BLaER1 (cell line): Measurements from ENCODE around the gene TBC1D22A.

ENCODE experiments used
- H3K27ac ChIP-seq: shearing (Covaris generic); formaldehyde crosslinking; 2 replicates; pipeline ENCODE4 v1.8.1; 2022
- H3K27me3 ChIP-seq: shearing (Covaris generic); formaldehyde crosslinking; 2 replicates; pipeline ENCODE4 v1.8.1; 2022
- H3K36me3 ChIP-seq: shearing (Covaris generic); formaldehyde crosslinking; 2 replicates; pipeline ENCODE4 v1.8.1; 2022
- H3K4me1 ChIP-seq: shearing (Covaris generic); formaldehyde crosslinking; 2 replicates; pipeline ENCODE4 v1.8.1; 2022
- H3K4me2 ChIP-seq: shearing (Covaris generic); formaldehyde crosslinking; 2 replicates; pipeline ENCODE4 v1.8.1; 2022
- H3K4me3 ChIP-seq: shearing (Covaris generic); formaldehyde crosslinking; 2 replicates; pipeline ENCODE4 v1.8.1; 2022
- H3K9ac ChIP-seq: shearing (Covaris generic); formaldehyde crosslinking; 2 replicates; pipeline ENCODE4 v1.8.1; 2022
- H3K9me3 ChIP-seq: shearing (Covaris generic); formaldehyde crosslinking; 2 replicates; pipeline ENCODE4 v1.8.1; 2022
- H4K20me1 ChIP-seq: shearing (Covaris generic); formaldehyde crosslinking; 2 replicates; pipeline ENCODE4 v1.8.1; 2022
- Cebpa-rat ChIP-seq: shearing (Covaris generic); IDR thresholded peaks from 2 replicates; pipeline ENCODE4 v1.8.1; 2022

Gene TBC1D22A

DNA sequence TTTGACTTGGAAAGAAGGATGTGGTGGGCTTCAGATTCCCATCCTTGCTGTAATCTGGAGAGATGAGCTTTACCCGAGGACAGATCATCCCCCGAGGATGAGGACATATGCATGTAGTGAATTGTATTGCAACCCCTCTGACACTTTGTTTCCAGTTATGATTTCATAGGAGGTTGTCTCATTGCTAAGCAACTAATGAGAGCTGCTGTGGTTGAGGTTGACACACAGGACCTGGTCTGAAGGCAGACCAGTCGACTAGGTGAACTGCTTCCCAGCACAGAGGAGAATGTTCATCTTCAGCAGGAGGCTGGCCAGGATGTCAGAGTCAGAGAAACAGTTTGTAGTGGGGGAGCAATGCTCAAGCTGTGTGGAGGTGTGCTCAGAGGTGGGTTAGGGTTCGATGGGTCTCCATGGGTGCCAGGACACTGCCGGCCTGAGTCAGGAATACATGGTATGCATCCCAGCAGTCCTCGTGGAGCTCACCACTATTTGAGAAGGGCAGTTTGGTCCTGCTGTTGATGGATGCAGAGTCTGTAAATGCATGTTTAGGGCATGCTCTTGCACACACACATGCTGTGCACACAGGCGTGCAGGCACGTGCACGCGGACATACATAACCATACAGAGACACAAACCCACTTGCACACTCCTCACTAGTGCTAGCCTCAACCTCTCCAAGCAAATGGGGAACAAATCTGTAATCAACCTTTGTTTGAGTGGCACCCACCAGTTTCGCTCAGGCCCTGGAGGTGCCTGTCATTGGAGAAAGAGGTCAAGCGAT, 153.7 kb downstream of the TBC1D22A start:
- Histone ChIP-seq H3K9me3 (peaks cover 8% of the 10 kb centered on the region), H3K9ac (no peak overlapping the region), H3K4me2 (no peak overlapping the region), H3K27me3 (no peaks in the 10 kb centered on the region), H3K36me3 (peaks cover 96% of the 10 kb centered on the region), H3K4me3 (no peak overlapping the region), H3K4me1 (no peaks in the 10 kb centered on the region), H4K20me1 (peaks cover 34% of the 10 kb centered on the region; the same call in 1 of the 2 replicates), H3K27ac (no peak overlapping the region)
- no peak for TF ChIP-seq Cebpa-rat

DNA sequence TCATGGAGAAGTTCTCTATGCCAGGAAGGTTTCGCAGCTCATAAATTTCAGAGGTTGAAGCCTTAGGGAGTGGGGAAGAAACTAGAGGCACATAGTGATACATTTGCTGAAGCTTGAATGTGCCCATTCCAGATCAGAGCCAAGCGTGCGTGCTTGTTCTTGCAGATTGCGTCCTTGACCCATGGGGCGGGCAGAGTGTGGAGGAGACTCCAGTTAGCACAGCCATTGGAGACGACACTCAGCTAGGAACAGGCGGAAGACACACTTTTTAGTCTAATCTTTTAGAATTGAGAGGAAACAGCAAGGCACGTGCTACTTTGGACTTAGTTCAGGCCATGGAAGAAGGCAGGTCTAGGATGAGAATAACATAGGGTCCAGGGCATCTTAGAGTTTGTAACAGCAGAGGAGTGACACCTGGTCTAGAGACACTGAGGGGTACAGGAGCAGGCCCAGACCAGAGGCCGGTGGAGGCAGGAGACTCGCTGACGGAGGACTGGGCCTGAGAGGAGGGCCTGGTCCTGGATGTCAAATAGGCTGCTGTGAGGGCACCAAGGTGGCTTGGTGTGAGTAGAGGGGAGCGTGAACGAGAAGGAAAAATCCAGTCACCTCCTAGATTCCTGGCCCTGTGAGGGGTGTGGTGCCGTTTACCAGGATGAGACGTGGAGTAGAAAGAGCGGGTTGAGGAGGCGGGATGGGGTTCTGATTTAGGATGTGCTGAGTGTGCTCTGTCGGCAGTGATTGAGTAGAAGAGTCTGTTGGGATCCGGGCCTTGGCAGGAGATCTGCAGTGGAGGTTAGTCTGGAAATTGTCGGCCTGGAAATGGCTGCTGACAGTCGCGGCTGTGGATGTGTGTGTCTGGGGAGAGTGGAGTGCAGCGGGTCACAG, 154.7 kb downstream of the TBC1D22A start:
- H3K27ac ChIP-seq: no peak overlapping the region
- no peak for TF ChIP-seq Cebpa-rat
- no peak overlapping the region for H3K4me2 ChIP-seq
- no peaks in the 10 kb centered on the region for H3K27me3 ChIP-seq
- peaks cover 96% of the 10 kb centered on the region for H3K36me3 ChIP-seq
- H4K20me1 ChIP-seq: peaks cover 29% of the 10 kb centered on the region; the same call in 1 of the 2 replicates
- H3K9me3 ChIP-seq: peaks cover 18% of the 10 kb centered on the region
- H3K4me3 ChIP-seq: no peak overlapping the region
- no peak overlapping the region for H3K9ac ChIP-seq
- H3K4me1 ChIP-seq: no peaks in the 10 kb centered on the region

GRCh38 chr22:46917771-46918101, 155.3 kb downstream of the TBC1D22A start:
- Histone ChIP-seq H4K20me1 (peaks cover 32% of the 10 kb centered on the region; the same call in 1 of the 2 replicates), H3K4me2 (no peak overlapping the region), H3K9ac (no peak overlapping the region), H3K9me3 (peaks cover 20% of the 10 kb centered on the region), H3K27me3 (no peaks in the 10 kb centered on the region), H3K27ac (no peak overlapping the region), H3K36me3 (peaks cover 92% of the 10 kb centered on the region), H3K4me1 (peaks cover 3% of the 10 kb centered on the region; the same call in 1 of the 2 replicates), H3K4me3 (no peak overlapping the region)
- no peak for TF ChIP-seq Cebpa-rat

DNA sequence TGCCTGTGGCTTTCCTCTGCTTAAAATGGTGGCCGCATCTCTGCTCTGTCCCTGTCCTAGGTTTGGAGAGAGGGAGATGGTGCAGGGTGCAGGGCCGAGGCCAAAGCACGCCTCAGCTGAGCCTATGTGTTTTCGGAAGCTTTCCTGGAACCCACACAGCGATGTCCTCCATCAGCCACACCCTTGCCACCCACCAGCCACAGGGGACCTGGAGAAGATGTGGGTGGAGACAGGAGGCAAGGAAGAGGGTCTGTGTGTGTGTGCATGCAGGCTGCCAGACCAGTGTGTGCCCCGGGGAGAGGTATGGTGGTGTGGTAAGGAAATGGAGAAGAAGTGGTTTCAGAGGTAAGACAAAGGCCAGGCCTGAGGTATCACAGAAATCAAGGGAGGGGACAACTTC, 155.7 kb downstream of the TBC1D22A start:
- H4K20me1 ChIP-seq: peaks cover 37% of the 10 kb centered on the region; the same call in 1 of the 2 replicates
- H3K4me3 ChIP-seq: no peak overlapping the region
- H3K4me2 ChIP-seq: no peak overlapping the region
- peaks cover 8% of the 10 kb centered on the region; the same call in 1 of the 2 replicates for H3K4me1 ChIP-seq
- no peak overlapping the region for H3K27ac ChIP-seq
- H3K36me3 ChIP-seq: peaks cover 93% of the 10 kb centered on the region
- no peak for TF ChIP-seq Cebpa-rat
- peaks cover 20% of the 10 kb centered on the region for H3K9me3 ChIP-seq
- H3K27me3 ChIP-seq: no peaks in the 10 kb centered on the region
- no peak overlapping the region for H3K9ac ChIP-seq

- peaks cover 68% of the 10 kb centered on the region for H3K36me3 ChIP-seq
- no peaks in the 10 kb centered on the region for H3K27me3 ChIP-seq
Measured at GRCh38 chr22:46922037-46922436, 159.6 kb downstream of the TBC1D22A start.

GRCh38 chr22:46923394-46923793, 160.9 kb downstream of the TBC1D22A start:
- peaks cover 55% of the 10 kb centered on the region for H3K36me3 ChIP-seq
- H3K27ac ChIP-seq: no peak overlapping the region
- no peaks in the 10 kb centered on the region for H3K27me3 ChIP-seq

More at GRCh38 chr22:46922037-46922436, 159.6 kb downstream of the TBC1D22A start:
- Histone ChIP-seq H3K4me1 (peaks cover 9% of the 10 kb centered on the region; the same call in 1 of the 2 replicates), H4K20me1 (peaks cover 25% of the 10 kb centered on the region; the same call in 1 of the 2 replicates), H3K27ac (no peak overlapping the region), H3K4me2 (no peak overlapping the region), H3K9me3 (peaks cover 20% of the 10 kb centered on the region), H3K4me3 (no peak overlapping the region), H3K9ac (no peak overlapping the region)
- no peak for TF ChIP-seq Cebpa-rat

DNA sequence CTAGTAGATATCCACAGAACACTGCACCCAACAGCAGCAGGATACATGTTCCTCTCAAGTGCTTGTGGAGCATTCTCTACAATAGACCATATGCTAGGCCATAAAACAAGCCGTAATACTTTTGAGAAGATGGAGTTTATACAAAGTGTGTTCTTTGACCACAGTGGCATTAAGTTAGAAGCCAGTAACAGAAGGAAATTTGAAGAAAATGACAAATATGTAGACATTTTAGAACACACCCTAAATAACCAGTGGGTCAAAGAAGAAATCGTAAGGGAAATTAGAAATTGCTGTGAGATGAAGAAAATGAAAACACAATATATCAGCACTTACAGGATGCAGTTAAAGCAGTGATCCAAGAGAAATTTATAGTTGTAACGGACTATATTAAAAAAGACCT, 163.4 kb downstream of the TBC1D22A start:
- Histone ChIP-seq H3K36me3 (peaks cover 48% of the 10 kb centered on the region), H3K27ac (no peak overlapping the region), H3K4me3 (no peak overlapping the region), H3K9ac (no peak overlapping the region), H4K20me1 (peaks cover 12% of the 10 kb centered on the region; the same call in 1 of the 2 replicates), H3K4me1 (peaks cover 9% of the 10 kb centered on the region; the same call in 1 of the 2 replicates), H3K9me3 (peaks cover 14% of the 10 kb centered on the region), H3K4me2 (no peak overlapping the region), H3K27me3 (no peaks in the 10 kb centered on the region)
- no peak for TF ChIP-seq Cebpa-rat

More at GRCh38 chr22:46923394-46923793, 160.9 kb downstream of the TBC1D22A start:
- Histone ChIP-seq H3K4me1 (peaks cover 9% of the 10 kb centered on the region; the same call in 1 of the 2 replicates), H3K9ac (no peak overlapping the region), H3K4me2 (no peak overlapping the region), H3K4me3 (no peak overlapping the region), H4K20me1 (peaks cover 12% of the 10 kb centered on the region; the same call in 1 of the 2 replicates), H3K9me3 (peaks cover 20% of the 10 kb centered on the region)
- no peak for TF ChIP-seq Cebpa-rat

- Histone ChIP-seq H3K27ac (no peak overlapping the region), H3K9ac (no peak overlapping the region), H3K27me3 (no peaks in the 10 kb centered on the region), H3K4me2 (no peak overlapping the region), H3K9me3 (no peaks in the 10 kb centered on the region), H3K36me3 (peaks cover 51% of the 10 kb centered on the region), H3K4me3 (no peak overlapping the region), H3K4me1 (no peaks in the 10 kb centered on the region; the same call in 1 of the 2 replicates), H4K20me1 (peaks cover 1% of the 10 kb centered on the region; the same call in 1 of the 2 replicates)
- no peak for TF ChIP-seq Cebpa-rat
Measured at GRCh38 chr22:46929046-46929709, 166.7 kb downstream of the TBC1D22A start.

DNA sequence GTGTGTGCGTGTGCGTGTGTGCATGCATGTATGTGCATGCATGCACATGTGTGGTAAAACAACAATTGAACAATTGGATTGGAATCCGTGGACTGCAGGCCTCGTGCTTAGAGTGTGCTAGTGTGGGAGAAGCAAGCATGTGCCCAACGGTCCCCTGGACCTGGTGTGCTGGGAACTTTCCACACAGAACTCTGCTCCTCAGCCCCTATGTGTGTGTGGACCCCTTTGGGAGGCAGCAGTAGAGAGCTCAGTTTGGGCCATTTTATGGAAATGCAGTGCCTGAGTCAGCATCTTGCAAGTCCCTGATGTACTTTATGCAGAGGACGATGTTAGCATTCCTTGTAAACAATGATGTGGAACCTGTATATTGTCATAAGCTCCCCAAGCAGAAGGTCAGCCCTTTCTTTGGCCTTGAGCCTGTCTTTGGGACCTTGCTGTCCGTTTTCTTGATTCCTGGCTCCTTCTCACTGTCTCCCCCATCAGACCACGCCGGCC, 167.3 kb downstream of the TBC1D22A start:
- TF ChIP-seq Cebpa-rat: no peak
- Histone ChIP-seq H3K4me2 (no peak overlapping the region), H4K20me1 (peaks cover 7% of the 10 kb centered on the region; the same call in 1 of the 2 replicates), H3K27ac (no peak overlapping the region), H3K36me3 (peaks cover 48% of the 10 kb centered on the region), H3K9me3 (no peaks in the 10 kb centered on the region), H3K4me3 (no peak overlapping the region), H3K9ac (no peak overlapping the region), H3K4me1 (no peaks in the 10 kb centered on the region; the same call in 1 of the 2 replicates), H3K27me3 (no peaks in the 10 kb centered on the region)
